ENCODE results near the gene CST1.
A peak's percentile ranks its signal among the peaks of the same experiment; 100 is the strongest.

Gene CST1

GRCh38 chr20:23723659-23724307, 27.0 kb downstream of the CST1 start:
- peak; percentile 38; the same call in 1 of the 2 replicates for TF ChIP-seq RAD21 (IDR thresholded peaks at IDR 0.05; ENCODE audit: low read depth)

GRCh38 chr20:23721962-23722361, 28.8 kb downstream of the CST1 start:
- no peak for TF ChIP-seq REST (IDR thresholded peaks at IDR 0.05; ENCODE audit: low read depth)
- no peak for TF ChIP-seq FOXM1 (IDR thresholded peaks at IDR 0.05; ENCODE audit: borderline replicate concordance, low read depth)
- no peak for TF ChIP-seq RAD21 (IDR thresholded peaks at IDR 0.05; ENCODE audit: low read depth)
- TF ChIP-seq TEAD4 (IDR thresholded peaks at IDR 0.05): no peak
- no peak for TF ChIP-seq USF1 (IDR thresholded peaks at IDR 0.05)
- no peak for TF ChIP-seq CEBPB (IDR thresholded peaks at IDR 0.05)
- TF ChIP-seq ZBTB7A (IDR thresholded peaks at IDR 0.05; ENCODE audit: low read depth): no peak
- no peak for TF ChIP-seq EP300 (IDR thresholded peaks at IDR 0.05; ENCODE audit: borderline replicate concordance)
- no peak for TF ChIP-seq TCF12 (IDR thresholded peaks at IDR 0.05; ENCODE audit: low read depth)
- no peak for TF ChIP-seq EGR1 (IDR thresholded peaks at IDR 0.05)
- no peak for TF ChIP-seq MAX (IDR thresholded peaks at IDR 0.05)
- TF ChIP-seq TAF1 (IDR thresholded peaks at IDR 0.05; ENCODE audit: low read depth): no peak
- no peak for TF ChIP-seq CREB1 (IDR thresholded peaks at IDR 0.05; ENCODE audit: low read depth)
- TF ChIP-seq NFIC (IDR thresholded peaks at IDR 0.05): no peak
- no peak for TF ChIP-seq YY1 (IDR thresholded peaks at IDR 0.05; ENCODE audit: low read depth)

GRCh38 chr20:23710771-23711170, 40.0 kb downstream of the CST1 start:
- no peak for TF ChIP-seq MAX (IDR thresholded peaks at IDR 0.05)
- no peak for TF ChIP-seq TCF12 (IDR thresholded peaks at IDR 0.05; ENCODE audit: low read depth)
- TF ChIP-seq CREB1 (IDR thresholded peaks at IDR 0.05; ENCODE audit: low read depth): no peak
- no peak for TF ChIP-seq TAF1 (IDR thresholded peaks at IDR 0.05; ENCODE audit: low read depth)

GRCh38 chr20:23705895-23706294, 44.8 kb downstream of the CST1 start:
- TF ChIP-seq TCF12 (IDR thresholded peaks at IDR 0.05; ENCODE audit: low read depth) (no peak), CREB1 (IDR thresholded peaks at IDR 0.05; ENCODE audit: low read depth) (no peak), FOXM1 (IDR thresholded peaks at IDR 0.05; ENCODE audit: borderline replicate concordance, low read depth) (no peak), NFIC (IDR thresholded peaks at IDR 0.05) (no peak), CEBPB (IDR thresholded peaks at IDR 0.05) (no peak), EGR1 (IDR thresholded peaks at IDR 0.05) (no peak), EP300 (IDR thresholded peaks at IDR 0.05; ENCODE audit: borderline replicate concordance) (no peak), ZBTB7A (IDR thresholded peaks at IDR 0.05; ENCODE audit: low read depth) (no peak)

- TF ChIP-seq USF1 (IDR thresholded peaks at IDR 0.05) (no peak), RAD21 (IDR thresholded peaks at IDR 0.05; ENCODE audit: low read depth) (no peak), TAF1 (IDR thresholded peaks at IDR 0.05; ENCODE audit: low read depth) (no peak), TCF12 (IDR thresholded peaks at IDR 0.05; ENCODE audit: low read depth) (no peak), NFIC (IDR thresholded peaks at IDR 0.05) (no peak), TEAD4 (IDR thresholded peaks at IDR 0.05) (no peak), ZBTB7A (IDR thresholded peaks at IDR 0.05; ENCODE audit: low read depth) (no peak), FOXM1 (IDR thresholded peaks at IDR 0.05; ENCODE audit: borderline replicate concordance, low read depth) (no peak), EGR1 (IDR thresholded peaks at IDR 0.05) (no peak), CREB1 (IDR thresholded peaks at IDR 0.05; ENCODE audit: low read depth) (no peak), REST (IDR thresholded peaks at IDR 0.05; ENCODE audit: low read depth) (no peak), YY1 (IDR thresholded peaks at IDR 0.05; ENCODE audit: low read depth) (no peak), MAX (IDR thresholded peaks at IDR 0.05) (no peak), CEBPB (IDR thresholded peaks at IDR 0.05) (no peak), EP300 (IDR thresholded peaks at IDR 0.05; ENCODE audit: borderline replicate concordance) (no peak)
Observed at GRCh38 chr20:23702021-23702420, 48.7 kb downstream of the CST1 start.

- TF ChIP-seq USF1 (IDR thresholded peaks at IDR 0.05): no peak
- TF ChIP-seq CEBPB (IDR thresholded peaks at IDR 0.05): no peak
- TF ChIP-seq TEAD4 (IDR thresholded peaks at IDR 0.05): no peak
- no peak for TF ChIP-seq TAF1 (IDR thresholded peaks at IDR 0.05; ENCODE audit: low read depth)
- no peak for TF ChIP-seq CREB1 (IDR thresholded peaks at IDR 0.05; ENCODE audit: low read depth)
- TF ChIP-seq ZBTB7A (IDR thresholded peaks at IDR 0.05; ENCODE audit: low read depth): no peak
- no peak for TF ChIP-seq RAD21 (IDR thresholded peaks at IDR 0.05; ENCODE audit: low read depth)
- no peak for TF ChIP-seq YY1 (IDR thresholded peaks at IDR 0.05; ENCODE audit: low read depth)
- TF ChIP-seq NFIC (IDR thresholded peaks at IDR 0.05): no peak
- no peak for TF ChIP-seq EGR1 (IDR thresholded peaks at IDR 0.05)
- TF ChIP-seq MAX (IDR thresholded peaks at IDR 0.05): no peak
- no peak for TF ChIP-seq EP300 (IDR thresholded peaks at IDR 0.05; ENCODE audit: borderline replicate concordance)
- TF ChIP-seq FOXM1 (IDR thresholded peaks at IDR 0.05; ENCODE audit: borderline replicate concordance, low read depth): no peak
Observed at GRCh38 chr20:23700931-23701330, 49.8 kb downstream of the CST1 start.

All from Ishikawa (cell line).